ENCODE measurements around the gene ADCK1.

Gene ADCK1

DNA sequence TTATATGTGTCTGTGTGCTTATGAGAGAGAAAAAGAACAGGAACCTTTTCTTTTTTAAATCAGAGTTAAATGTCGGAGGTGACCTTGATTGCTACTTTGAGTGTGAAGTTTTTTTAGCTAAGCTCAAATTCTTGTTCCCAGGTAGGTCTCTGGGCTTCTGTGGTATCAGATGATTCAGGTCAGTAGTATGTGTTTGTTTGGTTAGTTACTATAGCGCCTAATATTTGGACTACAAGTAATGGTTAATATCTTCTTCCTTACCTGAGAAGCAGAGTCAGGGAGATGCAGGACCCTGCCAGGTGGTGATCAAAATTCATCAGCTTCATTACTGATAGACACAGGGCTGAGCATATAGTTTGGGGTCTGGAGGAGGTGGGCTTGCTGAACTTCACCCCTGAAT lies 30.8 kb downstream of the ADCK1 start:
- in situ Hi-C loops (cut with HindIII; ENCODE audit: low sequenced_read_pairs): no loop called here
- DNase-seq (ENCODE audit: low read depth): no peak
- TF ChIP-seq CTCF (IDR thresholded peaks at IDR 0.05; ENCODE audit: low read depth, low read length, missing control alignments): no peak
- no peak overlapping the region for H3K4me3 ChIP-seq (ENCODE audit: low read depth, low read length)

DNA sequence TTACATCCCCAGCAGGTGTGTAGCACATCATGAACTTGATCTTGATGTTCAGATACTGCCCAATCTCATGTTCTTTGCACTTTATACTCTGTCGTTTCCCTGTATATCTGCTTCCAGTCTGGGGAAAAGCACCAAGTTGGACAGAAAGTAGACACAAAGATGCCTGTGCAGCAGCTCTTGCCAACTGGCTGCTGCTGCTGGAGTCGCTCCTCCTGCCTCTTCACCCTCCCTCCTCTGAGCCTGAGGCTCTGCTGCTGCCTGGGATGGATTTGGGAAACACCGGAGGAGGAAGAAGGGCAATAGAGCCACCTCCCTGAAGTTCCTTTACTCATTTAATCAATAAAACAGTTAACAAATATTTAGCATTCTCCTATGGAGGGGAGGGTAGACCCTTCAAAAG lies 32.4 kb downstream of the ADCK1 start:
- no peak overlapping the region for H3K4me3 ChIP-seq (ENCODE audit: low read depth, low read length)
- in situ Hi-C loops (cut with HindIII; ENCODE audit: low sequenced_read_pairs): no loop called here
- no peak for TF ChIP-seq CTCF (IDR thresholded peaks at IDR 0.05; ENCODE audit: low read depth, low read length, missing control alignments)
- DNase-seq (ENCODE audit: low read depth): no peak

DNA sequence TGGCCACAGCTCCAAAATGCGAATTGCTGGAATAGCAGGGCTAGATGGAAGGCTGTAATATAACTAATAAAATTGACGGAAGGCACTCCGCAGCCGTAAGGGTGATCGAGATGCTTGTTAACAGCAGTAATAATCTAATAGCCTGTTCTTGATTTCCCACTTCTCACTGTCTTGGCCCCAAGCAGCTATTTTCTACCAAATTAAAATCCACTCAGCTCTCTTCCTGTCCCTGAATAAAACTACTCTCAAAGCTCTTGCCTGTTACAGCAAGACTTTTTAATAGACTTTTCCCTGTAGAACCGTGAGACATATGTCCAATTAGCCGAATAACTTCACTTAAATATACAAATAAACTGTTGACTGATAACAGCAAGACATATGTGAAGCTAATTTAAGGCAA lies 38.0 kb downstream of the ADCK1 start:
- in situ Hi-C loops (cut with HindIII; ENCODE audit: low sequenced_read_pairs): no loop called here
- DNase-seq (ENCODE audit: low read depth): no peak
- TF ChIP-seq CTCF (IDR thresholded peaks at IDR 0.05; ENCODE audit: low read depth, low read length, missing control alignments): no peak
- H3K4me3 ChIP-seq (ENCODE audit: low read depth, low read length): no peak overlapping the region

DNA sequence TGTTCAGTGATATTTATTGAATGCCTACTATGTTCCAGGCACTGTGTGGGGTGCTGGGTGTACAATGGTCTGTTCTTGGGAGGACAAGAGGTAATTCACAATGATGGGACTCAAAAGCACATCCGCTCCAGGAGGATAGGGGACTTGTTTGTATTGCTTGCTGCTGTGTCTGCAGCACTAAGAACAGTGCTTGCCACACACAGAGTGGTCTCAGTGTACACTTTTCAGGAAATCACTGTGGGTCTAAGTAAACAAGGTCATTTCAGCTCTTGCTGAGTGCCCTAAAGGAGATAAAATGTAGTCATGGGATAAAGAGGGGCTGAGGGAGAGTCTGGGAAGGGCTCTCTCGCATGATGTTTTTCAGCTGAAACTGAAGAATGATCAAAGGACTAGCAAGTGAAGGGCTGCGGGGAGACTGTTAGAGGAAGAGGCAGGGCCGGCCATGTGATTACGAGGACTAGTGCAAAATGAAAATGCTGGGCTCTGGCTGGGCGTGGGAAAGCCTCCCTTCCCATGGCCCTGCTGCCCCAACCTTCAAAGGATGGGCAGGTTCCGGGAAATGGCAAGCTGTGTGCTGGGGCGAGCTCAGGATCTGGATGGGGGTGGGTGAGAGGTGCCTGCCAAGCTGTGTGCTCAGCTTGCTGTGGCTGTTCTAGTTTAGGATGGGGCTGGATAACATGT lies 39.1 kb downstream of the ADCK1 start:
- in situ Hi-C loops (cut with HindIII; ENCODE audit: low sequenced_read_pairs): no loop called here
- TF ChIP-seq CTCF (IDR thresholded peaks at IDR 0.05; ENCODE audit: low read depth, low read length, missing control alignments): no peak
- no peak overlapping the region for H3K4me3 ChIP-seq (ENCODE audit: low read depth, low read length)
- DNase-seq (ENCODE audit: low read depth): no peak

DNA sequence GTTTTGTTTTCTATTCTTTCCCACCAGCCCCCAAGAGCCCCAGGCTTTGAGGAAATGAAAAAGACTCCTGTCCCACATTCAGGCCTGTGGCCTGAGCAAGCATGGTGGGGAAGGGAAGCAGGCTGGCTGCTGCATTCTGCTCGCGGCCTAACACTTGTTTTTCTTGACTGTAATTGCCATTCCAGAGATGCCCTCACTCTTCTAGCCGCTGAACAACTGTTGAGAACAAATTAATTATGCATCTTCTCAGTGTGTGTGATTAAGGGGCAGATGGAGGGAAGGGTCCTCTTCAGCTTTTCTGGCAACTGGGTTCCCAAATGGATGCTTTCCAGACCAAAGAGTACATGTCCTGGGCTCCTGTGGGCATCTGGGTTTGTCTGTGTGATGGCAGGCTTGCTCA lies 43.3 kb downstream of the ADCK1 start:
- TF ChIP-seq CTCF (IDR thresholded peaks at IDR 0.05; ENCODE audit: low read depth, low read length, missing control alignments): no peak
- H3K4me3 ChIP-seq (ENCODE audit: low read depth, low read length): no peak overlapping the region
- DNase-seq (ENCODE audit: low read depth): no peak
- in situ Hi-C loops (cut with HindIII; ENCODE audit: low sequenced_read_pairs): no loop called here

GRCh38 chr14:77843651-77844050 lies 43.7 kb downstream of the ADCK1 start:
- no peak overlapping the region for H3K4me3 ChIP-seq (ENCODE audit: low read depth, low read length)
- DNase-seq (ENCODE audit: low read depth): no peak
- in situ Hi-C loops (cut with HindIII; ENCODE audit: low sequenced_read_pairs): no loop called here
- TF ChIP-seq CTCF (IDR thresholded peaks at IDR 0.05; ENCODE audit: low read depth, low read length, missing control alignments): no peak
